ENCODE measurements around the gene MAMLD1.

MAMLD1 gene

DNA sequence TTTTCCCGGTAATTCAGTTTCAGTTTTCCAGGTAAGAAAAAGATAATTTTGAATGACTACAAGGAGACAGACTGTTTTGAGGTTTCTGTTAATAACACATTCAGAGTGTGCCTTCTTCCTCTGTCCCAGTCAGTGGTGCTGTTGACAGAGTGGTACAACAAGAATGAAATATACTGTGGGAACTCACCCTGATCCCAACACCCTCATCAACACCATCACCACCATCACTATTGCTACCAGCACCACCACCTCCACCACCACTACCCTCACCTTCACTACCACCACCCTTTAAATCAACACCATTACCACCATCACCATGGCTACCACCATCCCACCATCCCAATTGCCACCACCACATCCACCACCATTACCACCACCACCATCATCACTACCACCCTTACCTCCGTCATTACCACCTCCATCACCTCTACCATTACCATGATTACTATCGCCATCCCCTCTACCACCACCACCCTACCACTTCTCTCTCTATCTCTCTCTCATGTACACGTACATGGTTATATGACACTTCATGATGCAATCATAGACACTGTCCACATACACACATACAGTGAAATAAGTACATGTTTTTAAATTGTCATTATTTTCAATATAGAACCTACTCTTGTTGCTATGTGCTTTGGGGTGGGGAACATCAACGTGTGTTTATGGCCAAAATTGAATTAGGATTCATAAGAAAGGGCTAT is 91.5 kb downstream of the MAMLD1 start:
- TF ChIP-seq, protein P1, sequence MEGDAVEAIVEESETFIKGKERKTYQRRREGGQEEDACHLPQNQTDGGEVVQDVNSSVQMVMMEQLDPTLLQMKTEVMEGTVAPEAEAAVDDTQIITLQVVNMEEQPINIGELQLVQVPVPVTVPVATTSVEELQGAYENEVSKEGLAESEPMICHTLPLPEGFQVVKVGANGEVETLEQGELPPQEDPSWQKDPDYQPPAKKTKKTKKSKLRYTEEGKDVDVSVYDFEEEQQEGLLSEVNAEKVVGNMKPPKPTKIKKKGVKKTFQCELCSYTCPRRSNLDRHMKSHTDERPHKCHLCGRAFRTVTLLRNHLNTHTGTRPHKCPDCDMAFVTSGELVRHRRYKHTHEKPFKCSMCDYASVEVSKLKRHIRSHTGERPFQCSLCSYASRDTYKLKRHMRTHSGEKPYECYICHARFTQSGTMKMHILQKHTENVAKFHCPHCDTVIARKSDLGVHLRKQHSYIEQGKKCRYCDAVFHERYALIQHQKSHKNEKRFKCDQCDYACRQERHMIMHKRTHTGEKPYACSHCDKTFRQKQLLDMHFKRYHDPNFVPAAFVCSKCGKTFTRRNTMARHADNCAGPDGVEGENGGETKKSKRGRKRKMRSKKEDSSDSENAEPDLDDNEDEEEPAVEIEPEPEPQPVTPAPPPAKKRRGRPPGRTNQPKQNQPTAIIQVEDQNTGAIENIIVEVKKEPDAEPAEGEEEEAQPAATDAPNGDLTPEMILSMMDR (IDR thresholded peaks at IDR 0.05; ENCODE audit: insufficient read depth, low read length, poor library complexity, severe bottlenecking): no peak
- no peak overlapping the region for H3K4me3 ChIP-seq (replicated peaks; ENCODE audit: low read depth, low read length)
- no peaks in the 10 kb centered on the region for H3K36me3 ChIP-seq (ENCODE audit: control insufficient read depth, insufficient read depth, low read length)
- no peaks in the 10 kb centered on the region; the same call in 1 of the 2 replicates for H3K27me3 ChIP-seq (replicated peaks; ENCODE audit: control insufficient read depth, insufficient read depth, low read length)
- no peak for DNase-seq (ENCODE audit: extremely low read depth, insufficient read length)

DNA sequence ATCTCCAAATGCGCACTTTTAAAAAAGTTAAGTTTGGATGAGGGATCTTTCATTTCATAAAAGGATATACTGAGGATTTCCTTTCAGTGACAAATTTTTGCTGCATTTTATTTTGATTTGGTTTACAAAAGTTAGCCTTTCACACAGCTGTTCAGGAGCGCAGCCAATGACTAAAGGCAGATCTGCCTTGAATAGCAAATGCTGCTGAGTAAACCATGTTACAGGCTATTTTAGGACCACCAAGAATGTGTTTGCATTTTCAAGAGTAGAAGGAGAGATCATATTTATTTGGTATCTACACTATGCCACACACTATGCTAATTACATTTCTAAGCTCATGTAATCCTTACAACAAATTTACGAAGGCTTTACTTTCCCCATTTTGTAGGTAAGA is 92.1 kb downstream of the MAMLD1 start:
- Histone ChIP-seq H3K36me3 (ENCODE audit: control insufficient read depth, insufficient read depth, low read length) (no peaks in the 10 kb centered on the region), H3K27me3 (replicated peaks; ENCODE audit: control insufficient read depth, insufficient read depth, low read length) (no peaks in the 10 kb centered on the region; the same call in 1 of the 2 replicates), H3K4me3 (replicated peaks; ENCODE audit: low read depth, low read length) (no peak overlapping the region)
- TF ChIP-seq, protein P1 (IDR thresholded peaks at IDR 0.05; ENCODE audit: insufficient read depth, low read length, poor library complexity, severe bottlenecking): no peak
- no peak for DNase-seq (ENCODE audit: extremely low read depth, insufficient read length)

DNA sequence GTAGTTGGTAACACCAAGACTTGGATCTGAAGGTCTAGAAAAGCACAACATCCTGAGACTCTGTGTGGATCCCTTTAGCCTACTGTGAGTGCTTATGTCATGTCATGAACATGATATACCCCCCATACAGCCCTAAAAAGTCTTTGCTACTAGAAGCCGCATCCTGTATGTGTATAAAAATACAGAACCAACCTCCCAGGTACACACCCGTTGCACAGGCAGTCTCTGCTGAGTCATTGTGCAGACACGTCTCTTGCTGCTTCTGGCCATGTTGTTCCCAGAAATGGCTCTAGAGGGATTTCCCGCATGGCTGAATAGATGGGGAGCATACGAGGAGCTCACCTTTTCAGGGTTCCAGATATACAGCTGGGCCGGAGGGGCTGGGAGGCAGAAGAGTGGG is 93.3 kb downstream of the MAMLD1 start:
- no peaks in the 10 kb centered on the region for H3K36me3 ChIP-seq (ENCODE audit: control insufficient read depth, insufficient read depth, low read length)
- H3K4me3 ChIP-seq (replicated peaks; ENCODE audit: low read depth, low read length): no peak overlapping the region
- TF ChIP-seq, protein P1 (IDR thresholded peaks at IDR 0.05; ENCODE audit: insufficient read depth, low read length, poor library complexity, severe bottlenecking): no peak
- no peaks in the 10 kb centered on the region; the same call in 1 of the 2 replicates for H3K27me3 ChIP-seq (replicated peaks; ENCODE audit: control insufficient read depth, insufficient read depth, low read length)
- no peak for DNase-seq (ENCODE audit: extremely low read depth, insufficient read length)

DNA sequence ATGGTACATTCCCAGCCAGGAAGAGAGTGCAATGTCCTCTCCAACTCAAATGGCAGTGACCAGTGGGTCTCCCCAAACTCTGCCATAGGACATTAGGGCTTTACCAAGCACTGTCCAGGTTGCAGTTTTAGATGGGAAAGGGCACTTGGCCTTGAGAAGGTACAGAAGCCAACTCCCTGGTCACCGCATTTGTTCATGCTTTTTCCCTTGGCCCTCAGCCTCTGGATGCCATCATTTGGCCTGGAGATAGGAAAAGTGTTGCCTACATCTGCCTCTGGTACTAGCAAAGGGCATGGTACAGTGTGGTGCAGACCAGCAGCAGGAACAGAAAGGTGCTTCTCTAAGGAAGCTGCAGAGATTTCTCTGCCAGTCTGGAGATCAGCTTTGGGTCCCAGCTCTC is 93.8 kb downstream of the MAMLD1 start:
- no peaks in the 10 kb centered on the region for H3K36me3 ChIP-seq (ENCODE audit: control insufficient read depth, insufficient read depth, low read length)
- no peak overlapping the region for H3K4me3 ChIP-seq (replicated peaks; ENCODE audit: low read depth, low read length)
- TF ChIP-seq, protein P1 (IDR thresholded peaks at IDR 0.05; ENCODE audit: insufficient read depth, low read length, poor library complexity, severe bottlenecking): no peak

DNA sequence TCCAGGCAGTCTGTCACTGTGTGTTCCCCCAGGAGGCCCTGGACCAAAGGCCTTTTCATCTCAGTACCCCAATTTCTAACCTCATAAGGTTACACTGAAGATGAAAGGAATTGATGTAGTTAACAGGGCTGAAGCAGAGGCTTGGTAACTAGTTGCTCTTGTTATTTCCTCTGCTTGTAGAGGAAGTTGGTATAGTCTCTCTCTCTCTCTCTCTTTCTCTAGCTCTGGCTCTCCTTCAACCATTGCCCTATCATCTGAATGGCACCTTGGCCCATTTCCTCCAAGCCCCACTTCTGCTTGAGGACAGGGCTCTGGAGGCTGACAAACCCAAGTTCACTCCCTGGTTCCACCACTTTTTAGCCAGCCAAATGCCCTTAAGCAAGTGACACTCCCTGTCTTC is 96.1 kb downstream of the MAMLD1 start:
- Histone ChIP-seq H3K4me3 (replicated peaks; ENCODE audit: low read depth, low read length) (no peak overlapping the region), H3K36me3 (ENCODE audit: control insufficient read depth, insufficient read depth, low read length) (no peaks in the 10 kb centered on the region), H3K27me3 (replicated peaks; ENCODE audit: control insufficient read depth, insufficient read depth, low read length) (no peaks in the 10 kb centered on the region; the same call in 1 of the 2 replicates)
- TF ChIP-seq, protein P1 (IDR thresholded peaks at IDR 0.05; ENCODE audit: insufficient read depth, low read length, poor library complexity, severe bottlenecking): no peak
- DNase-seq (ENCODE audit: extremely low read depth, insufficient read length): no peak

More for the DNA sequence above, 93.8 kb downstream of the MAMLD1 start:
- H3K27me3 ChIP-seq (replicated peaks; ENCODE audit: control insufficient read depth, insufficient read depth, low read length): no peaks in the 10 kb centered on the region; the same call in 1 of the 2 replicates
- no peak for DNase-seq (ENCODE audit: extremely low read depth, insufficient read length)
